ENCODE results near the gene MYO3A. TPM values are rescaled to one million over a fixed set of nuclear protein-coding genes. Genes with fewer than 3 reads are reported as not detected.
"Not testable (repeated sequence)": the region's sequence is repeated elsewhere in the genome, so short reads cannot be mapped to it uniquely, and the experiment has no call there.

MYO3A gene
- total RNA-seq, 1 donor from 2014 or later = not detected

DNA sequence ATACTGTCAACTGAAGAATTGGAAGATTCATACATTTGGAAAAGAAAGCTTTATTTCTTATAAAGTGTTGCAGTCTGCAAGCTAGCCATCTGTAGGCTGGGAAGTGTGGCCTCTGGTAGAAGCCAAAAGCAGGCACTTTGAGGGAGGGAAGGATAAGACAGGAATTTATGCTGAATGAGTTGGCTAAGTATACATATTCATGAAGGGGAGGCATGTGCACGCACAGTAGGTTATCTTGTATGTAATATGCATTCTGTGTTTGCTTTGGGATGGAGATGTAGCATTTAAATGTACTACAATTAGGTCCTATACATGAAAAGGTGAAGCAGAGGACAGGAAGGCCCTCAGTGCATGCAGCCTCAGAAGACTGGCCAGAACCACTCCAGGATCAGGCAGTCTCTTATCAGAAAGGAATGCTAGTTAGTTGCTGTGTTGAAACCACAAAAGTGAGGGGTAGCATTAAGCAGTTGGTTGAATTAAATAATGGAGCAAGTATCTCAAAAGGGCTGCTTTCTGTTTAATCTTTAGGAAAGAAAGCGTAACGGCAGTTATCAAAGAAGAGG lies 40.9 kb downstream of the MYO3A start:
- DNase-seq (no peak), ATAC-seq (no peak)
- intact Hi-C loops (cut with micrococcal nuclease) = no loop called here

DNA sequence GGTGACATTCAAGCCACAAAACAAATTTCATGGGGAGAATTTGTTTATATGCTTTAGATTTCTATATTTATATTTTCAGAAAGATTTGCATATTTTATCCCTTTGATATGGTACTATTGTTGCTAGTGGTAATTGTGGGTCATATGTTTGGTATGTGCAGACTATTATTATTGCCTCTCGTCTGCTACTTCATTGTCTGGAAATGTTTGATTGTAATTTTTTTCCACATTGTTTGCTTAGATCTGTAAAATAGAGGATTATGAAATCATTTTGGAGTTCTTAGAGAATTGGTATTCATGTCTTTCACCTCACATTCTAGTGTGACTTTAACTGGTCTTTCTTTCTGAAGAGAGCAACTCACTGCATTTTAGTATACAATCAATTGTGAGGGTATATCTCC lies 44.7 kb downstream of the MYO3A start:
- no peak for DNase-seq
- intact Hi-C loops (cut with micrococcal nuclease) = no loop called here
- no peak for ATAC-seq

DNA sequence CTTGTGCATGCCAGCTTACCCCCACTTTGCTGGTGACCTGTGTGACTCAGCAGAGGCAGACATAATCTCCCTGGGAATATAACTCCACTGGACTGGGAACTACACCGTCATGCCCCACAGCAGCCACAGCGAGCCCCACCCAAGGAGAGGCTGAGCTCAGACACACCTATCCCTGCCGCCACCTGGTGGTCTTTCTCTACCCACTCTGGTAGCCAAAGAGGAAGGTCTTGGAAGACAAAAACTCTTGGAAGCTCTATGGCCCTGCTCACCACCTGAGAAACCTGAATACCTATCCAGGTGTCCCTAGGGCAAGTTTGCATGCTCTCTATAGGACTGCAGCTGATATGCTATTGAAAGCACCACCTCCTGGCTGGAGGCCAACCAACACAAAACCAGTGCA lies 48.1 kb downstream of the MYO3A start:
- no peak for DNase-seq
- no peak for ATAC-seq
- intact Hi-C loops (cut with micrococcal nuclease) = no loop called here

DNA sequence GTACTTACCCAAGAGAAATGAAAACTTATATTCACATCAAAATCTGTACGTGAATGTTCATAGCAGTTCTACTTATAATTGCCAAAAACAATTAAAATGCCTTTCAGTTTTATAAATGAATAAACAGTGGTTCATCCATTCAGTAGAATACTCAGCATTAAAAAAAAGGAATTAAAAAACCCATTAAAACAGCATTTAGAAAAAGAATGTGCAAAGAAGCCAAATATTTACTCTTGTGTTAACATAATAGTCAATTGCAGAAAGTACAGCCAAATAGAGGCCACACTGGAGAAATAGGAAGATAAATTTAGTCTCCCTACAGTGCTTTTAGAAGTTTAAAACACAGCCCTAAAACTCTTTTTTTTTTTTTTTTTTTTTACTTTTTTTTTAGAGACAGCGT lies 54.6 kb downstream of the MYO3A start:
- ATAC-seq (no peak), DNase-seq (no peak)
- intact Hi-C loops (cut with micrococcal nuclease) = no loop called here

DNA sequence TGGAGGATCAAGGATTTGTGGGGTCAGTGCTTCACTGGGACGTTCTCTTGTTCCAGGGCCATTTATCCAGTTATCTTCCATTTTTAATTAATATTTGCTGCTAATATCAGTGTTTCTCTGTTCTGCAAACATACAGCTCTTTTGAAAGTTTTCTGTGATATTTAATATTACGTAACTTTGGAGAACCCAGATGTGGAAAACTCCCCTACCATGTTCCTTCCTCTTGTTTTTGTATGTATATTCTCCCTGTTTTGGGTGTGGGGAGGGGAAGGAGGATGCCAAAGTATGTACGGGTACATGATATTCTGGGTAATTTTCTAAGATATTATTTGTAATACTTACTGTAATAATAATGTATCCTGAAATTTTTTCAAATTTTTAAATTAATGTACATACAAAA lies 55.9 kb downstream of the MYO3A start:
- intact Hi-C loops (cut with micrococcal nuclease) = no loop called here
- no peak for ATAC-seq

DNA sequence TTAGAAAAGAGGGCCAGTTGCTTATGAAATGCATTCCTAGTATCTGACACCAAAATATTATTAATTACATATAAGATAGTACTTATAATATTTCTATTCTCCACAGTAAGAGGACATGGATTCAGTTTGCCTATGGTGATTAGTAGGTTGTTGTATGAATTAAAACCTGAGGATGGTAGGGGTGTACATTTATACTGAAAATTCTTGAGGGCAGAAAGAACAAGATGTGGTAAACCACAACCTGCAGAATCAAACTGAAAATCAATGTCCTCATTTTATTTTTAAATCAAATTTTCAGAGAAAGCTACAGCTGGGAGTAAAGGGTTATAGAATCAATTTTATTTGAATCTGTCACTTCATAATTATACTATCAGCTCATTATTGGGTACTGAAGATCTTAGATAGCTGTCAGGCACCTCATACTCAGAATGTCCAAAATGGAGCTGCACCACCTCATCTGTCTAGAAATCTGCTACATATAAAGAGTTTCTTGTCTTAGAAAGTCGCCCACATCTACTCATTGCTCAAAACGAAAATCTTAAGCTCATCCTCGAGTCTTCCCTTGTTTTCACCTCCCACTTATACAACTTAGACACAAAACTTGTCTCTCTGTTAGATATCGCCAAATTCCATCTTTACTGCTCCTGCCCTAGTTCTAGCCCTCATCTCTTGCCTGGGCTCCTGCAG lies 65.4 kb downstream of the MYO3A start:
- DNase-seq = no peak
- intact Hi-C loops (cut with micrococcal nuclease) = no loop called here
- no peak for ATAC-seq

More for the DNA sequence above, 55.9 kb downstream of the MYO3A start:
- DNase-seq = no peak

DNA sequence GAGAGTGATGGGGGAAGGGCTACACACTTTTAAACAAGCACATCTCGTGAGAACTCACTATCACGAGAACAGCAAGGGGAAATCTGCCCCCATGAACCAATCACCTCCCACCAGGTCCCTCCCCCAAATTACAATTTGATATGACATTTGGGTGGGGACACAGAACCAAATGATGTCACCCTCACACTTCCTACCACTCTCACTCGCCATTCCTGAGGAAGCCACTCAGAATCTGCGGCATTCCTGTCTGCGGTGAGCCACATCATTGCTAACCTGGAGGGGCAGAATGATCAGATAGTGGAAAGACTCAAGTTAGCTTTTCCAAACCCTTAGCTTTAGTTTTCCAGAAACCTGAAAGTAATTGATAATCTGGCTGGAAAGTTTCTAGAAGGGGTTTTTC lies 66.9 kb downstream of the MYO3A start:
- intact Hi-C loops (cut with micrococcal nuclease) = no loop called here
- ATAC-seq (no peak), DNase-seq (no peak)

DNA sequence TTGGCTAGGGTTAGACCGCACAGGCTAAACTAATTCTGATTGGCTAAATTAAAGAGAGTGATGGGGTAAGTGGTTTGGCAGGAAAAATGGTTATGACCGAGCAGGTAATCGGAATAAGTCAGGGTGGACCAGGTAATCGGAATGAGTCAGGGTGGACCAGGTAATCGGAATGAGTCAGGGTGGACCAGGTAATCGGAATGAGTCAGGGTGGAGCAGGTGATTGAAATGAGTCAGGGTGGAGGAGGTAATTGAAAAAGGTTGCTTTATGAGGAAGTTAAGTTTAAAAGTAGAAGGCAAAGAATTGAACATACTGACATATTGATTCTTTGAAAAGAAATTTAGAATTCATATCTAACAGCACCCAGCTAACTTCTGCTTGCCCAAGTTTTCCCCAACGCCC lies 68.4 kb downstream of the MYO3A start:
- ATAC-seq; DNase-seq; intact Hi-C loops (cut with micrococcal nuclease): not testable (repeated sequence)

DNA sequence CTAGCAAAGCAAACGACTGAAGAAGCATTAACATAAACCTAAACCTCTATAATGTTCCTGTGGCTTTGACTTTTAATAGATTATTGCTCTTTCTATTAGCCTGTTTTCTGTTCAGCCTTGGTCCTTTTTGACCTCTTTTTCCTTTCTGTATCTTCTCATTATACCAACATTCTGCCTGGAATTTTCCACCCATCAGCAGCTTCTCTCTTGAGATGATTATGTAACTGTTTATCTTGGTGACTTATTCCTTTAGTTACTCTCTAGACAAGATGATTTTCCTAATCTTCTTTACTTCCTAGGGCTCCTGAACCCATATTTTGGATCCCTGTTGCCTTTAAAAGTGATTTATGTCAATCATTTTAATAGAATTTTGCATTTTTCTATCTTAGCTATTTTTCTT lies 81.1 kb downstream of the MYO3A start:
- intact Hi-C loops (cut with micrococcal nuclease) = no loop called here
- ATAC-seq (peak; percentile 57), DNase-seq (no peak)

DNA sequence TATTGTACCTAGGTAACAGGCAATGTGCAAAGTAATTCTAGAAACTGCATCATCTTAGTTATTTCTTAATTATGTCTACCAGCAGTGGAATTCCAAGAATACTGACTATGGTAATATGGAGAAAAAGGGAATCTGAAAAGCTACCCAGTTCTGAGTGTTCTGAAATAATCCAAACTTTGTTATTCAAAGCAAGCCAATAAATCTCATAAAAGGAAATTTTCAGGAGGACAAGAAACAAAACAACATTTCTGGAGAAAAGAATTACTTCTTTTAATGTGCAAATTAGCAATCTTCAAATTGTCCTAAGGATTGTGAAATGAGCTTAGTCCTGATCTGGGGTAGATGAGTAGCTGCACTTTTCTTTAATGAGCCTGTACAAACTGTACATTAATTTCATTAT lies 88.8 kb downstream of the MYO3A start:
- intact Hi-C loops (cut with micrococcal nuclease) = no loop called here
- no peak for DNase-seq
- no peak for ATAC-seq

DNA sequence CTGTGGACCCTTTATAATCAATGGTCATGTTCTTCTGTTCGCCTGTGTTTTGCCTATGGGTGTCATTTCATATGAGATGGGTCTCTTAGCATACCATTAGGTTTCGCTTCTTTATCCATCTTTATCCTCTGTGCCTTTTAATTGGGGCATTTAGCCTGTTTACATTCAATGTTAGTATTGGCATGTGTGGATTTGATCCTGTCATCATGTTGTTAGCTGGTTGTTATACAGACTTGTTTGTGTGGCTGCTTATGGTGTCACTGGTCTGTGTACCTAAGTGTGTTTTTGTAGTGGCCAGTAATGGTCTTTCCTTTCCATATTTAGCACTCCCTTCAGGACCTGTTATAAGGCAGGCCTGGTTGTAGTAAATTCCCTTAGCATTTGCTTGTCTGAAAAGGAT lies 90.3 kb downstream of the MYO3A start:
- intact Hi-C loops (cut with micrococcal nuclease) = no loop called here
- DNase-seq = no peak

DNA sequence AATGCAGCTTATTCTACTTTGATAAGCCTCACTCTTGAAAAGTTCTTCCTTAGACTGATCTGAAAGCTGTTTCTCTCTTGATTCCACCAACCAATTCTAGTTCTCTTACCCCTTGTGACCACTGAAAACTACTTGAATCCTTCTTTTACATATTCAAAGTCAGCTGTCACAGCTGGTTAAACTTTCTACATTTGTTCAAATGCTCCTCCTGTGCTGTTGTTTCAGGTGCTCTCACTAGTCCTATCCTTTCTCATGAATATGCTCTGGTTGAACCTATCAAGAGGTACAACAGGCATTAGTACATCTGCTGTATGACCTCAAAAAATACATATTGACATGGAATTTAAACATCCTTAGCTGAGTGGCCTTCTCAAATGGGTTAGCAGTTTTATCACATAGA lies 91.5 kb downstream of the MYO3A start:
- DNase-seq (no peak), ATAC-seq (no peak)
- intact Hi-C loops (cut with micrococcal nuclease) = no loop called here

More for the DNA sequence above, 90.3 kb downstream of the MYO3A start:
- no peak for ATAC-seq

DNA sequence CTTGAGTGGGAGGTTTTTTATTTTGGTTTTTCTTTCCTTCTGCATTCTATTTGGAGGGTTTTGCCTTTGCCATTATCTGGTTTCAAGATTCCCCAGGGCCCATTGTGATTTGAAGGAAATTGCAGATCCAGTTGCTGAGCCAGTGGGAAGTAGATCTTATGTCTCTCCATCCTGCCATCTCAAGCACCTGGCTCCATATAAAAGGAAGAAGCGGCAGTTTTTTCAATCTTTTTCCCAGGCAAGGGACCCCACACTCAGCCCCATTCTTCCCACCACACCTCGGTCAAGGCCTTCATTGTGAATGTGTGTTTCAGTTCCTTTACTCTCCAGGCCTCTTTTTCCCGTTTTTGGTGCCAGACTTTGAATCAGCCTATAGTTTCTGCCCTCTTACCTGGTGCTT lies 95.8 kb downstream of the MYO3A start:
- no peak for DNase-seq
- ATAC-seq = no peak
- intact Hi-C loops (cut with micrococcal nuclease) = no loop called here

DNA sequence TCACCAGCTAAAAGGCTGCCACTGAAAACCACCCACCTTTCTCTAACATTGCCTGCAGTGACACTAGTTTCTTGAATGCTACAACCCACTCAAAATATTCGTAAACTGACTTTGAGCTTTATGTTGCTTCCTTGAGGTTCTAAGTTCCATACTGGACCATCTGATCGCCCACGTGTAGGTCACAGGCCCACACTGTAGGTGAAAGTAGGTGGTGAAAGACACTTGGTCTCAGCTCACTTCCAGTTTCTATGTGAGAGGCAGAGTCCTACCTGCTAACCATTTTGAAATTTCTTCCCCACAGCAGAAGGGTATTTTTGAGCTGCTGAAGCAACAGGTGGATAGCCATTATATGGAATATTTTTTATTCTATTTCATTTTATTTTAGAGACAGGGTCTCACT lies 97.3 kb downstream of the MYO3A start:
- intact Hi-C loops (cut with micrococcal nuclease) = no loop called here
- ATAC-seq (no peak), DNase-seq (no peak)

DNA sequence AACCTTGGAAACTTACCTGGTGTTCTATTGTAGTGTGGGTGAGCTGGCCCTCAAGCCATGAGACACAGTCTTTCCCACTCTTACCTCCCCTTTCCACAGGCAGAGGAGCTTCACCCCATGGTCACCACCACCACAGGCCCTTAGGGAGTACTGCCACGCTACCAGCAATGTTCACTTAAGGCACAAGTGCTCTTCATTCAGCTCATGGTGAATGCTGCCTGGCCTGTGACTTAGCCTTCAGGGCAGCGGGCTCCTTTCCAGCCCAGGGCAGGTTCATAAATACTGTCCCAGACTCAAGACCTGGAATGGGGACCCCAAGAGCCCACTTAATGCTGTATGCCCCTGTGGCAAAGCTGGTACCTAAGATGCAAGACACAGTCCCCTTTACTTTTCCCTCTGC lies 109.4 kb downstream of the MYO3A start:
- intact Hi-C loops (cut with micrococcal nuclease) = no loop called here
- DNase-seq (no peak), ATAC-seq (no peak)

DNA sequence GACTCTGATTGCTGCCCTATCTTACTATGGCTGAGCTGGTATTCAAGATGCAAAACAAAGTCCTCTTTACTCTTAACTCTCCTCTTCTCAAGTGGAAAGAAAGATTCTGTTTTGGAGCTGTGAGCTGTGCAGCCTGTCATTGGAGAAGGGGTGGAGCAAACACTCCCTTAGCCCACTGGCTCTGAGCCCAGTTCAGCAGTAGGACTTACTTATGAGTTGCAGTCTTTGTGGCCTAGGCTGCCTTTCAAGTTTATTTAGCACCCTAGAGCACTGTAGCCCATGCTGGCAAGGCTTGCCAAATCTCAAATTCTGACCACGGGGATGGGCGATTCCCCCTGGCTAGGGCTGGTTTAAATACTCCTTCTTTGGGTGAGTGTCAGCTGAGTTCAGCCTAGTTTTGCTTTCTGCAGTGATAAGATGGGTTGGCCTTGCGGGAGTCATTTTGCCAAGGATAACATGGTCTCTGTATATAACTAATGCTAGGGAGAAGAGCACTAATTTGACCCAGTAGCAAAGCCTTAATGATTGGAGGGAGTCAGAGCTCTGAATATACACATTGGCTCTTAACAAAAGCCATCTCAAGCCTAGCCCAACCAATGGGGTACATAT lies 110.2 kb downstream of the MYO3A start:
- intact Hi-C loops (cut with micrococcal nuclease) = no loop called here
- no peak for DNase-seq

DNA sequence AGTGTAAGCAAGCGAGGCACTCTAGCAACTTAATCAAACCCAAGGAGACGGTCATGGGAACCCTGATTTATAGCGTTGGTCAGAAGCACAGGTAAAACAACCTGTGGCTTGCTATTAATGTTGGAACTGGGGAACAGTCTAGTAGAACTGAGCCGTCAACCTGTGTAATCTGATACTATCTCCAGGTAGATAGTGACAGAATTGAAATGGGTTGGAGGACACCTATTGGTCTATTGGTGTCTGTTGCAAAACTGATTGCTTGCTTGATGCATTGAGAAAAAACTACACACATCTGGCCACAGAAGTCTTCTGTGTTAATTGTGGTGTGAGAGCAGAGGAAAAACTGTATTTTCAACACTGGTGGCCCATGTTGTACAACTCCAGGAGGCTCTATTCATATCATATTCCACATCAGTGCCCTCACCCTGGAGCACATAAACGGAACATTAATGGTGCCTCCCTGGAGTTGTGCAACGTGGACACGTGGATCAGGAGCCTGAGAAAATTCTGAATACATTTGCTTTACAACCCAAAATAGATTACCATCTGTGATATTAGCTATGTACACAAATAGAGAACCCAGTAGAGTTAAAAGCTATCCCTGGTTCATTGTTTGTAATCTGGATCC lies 112.2 kb downstream of the MYO3A start:
- intact Hi-C loops (cut with micrococcal nuclease) = no loop called here
- no peak for ATAC-seq
- DNase-seq = no peak

More for the DNA sequence above, 110.2 kb downstream of the MYO3A start:
- ATAC-seq = peak; percentile 57

DNA sequence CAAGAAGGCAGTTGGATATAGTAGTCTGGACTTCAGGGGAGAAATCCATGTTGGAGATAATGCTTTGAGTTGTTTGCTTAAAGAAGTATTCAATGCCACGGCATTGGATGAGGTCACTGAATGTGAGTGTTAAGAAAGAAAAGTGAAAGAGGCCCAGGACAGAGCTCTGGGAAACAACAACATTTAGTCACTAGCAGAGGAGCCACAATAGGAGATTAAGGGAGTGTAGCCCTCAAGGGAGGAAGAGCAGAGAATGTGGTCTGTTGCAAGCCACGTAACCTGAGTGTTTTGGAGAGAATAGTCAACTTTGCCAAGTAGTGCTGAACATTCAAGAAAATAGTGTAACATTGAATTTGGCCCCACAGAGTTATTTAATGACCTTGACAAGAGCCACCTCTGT lies 114.7 kb downstream of the MYO3A start:
- DNase-seq (no peak), ATAC-seq (no peak)
- intact Hi-C loops (cut with micrococcal nuclease) = no loop called here

DNA sequence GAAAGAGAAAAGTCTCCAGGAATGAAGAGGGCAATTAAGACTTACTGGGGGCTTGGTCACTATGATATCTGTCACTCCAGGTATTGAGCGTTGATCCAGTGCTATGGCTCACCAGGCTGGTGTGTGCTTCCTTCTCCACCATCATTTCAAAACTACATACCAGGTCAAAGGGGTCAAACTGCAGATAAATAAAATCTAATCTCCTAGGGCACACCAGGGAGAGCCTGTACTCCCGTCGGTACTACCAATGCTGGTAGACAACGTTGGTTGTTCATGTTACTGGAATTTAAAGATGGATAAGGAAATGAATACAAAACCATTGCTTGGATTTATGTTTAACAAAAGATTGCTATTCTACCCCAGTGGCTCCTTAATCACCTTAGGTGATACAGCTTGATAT lies 118.3 kb downstream of the MYO3A start:
- intact Hi-C loops (cut with micrococcal nuclease) = no loop called here
- no peak for DNase-seq
- no peak for ATAC-seq

DNA sequence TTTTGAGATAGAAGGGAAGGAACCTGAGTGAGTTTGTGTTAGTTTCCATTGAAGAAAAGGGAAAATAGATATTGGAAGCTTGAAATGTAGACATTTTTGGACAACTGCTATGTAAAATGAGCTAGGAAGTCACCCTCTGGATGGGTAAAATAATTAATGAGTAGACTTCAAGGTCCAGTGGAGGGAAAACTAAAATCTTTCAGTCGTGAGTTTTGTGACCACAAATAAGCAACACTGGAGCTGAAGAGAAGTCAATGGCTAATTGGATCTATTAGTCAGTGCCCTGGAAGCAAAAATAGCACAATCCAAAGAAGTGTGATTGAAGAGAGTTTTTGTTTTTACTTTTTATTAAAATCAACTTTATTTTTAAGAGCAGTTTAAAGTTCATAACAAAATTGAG lies 123.4 kb downstream of the MYO3A start:
- DNase-seq = no peak
- intact Hi-C loops (cut with micrococcal nuclease) = no loop called here
- ATAC-seq = no peak

DNA sequence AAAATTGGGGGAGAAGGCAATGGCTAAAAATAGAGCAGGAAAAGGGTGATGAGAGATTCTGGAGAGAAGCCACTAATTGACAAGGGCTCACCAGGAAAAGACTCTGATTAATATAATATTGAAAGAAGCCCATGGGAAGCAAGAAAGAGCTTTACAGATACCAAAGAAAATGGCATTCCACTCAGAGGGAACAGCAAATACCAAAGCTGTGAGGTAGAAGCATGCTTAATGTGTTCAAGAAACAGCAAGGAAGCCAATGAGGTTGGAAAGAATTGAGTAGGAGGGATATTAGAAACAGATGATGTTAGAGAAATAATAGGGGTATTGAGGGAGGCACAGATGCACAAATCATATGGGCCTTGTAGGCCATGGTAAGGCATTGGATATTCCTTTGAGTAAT lies 130.1 kb downstream of the MYO3A start:
- intact Hi-C loops (cut with micrococcal nuclease) = no loop called here
- ATAC-seq (no peak), DNase-seq (no peak)
